ENCODE results near the gene DESI2.
A peak's percentile ranks its signal among the peaks of the same experiment; 100 is the strongest.

Gene DESI2

GRCh38 chr1:244652623-244653438 lies at the start of gene DESI2:
Gene DESI2 (plus strand): TSS chr1:244653126. CDS start chr1:244653314, 188 bp downstream.
- peak; percentile 98 for DNase-seq (ENCODE audit: low spot score)

GRCh38 chr1:244603498-244603897 lies 49.4 kb upstream of the DESI2 start:
- peak; percentile 21 for DNase-seq (ENCODE audit: low spot score)

- DNase-seq (ENCODE audit: low spot score) = no peak
Observed at GRCh38 chr1:244605835-244606370, 47.0 kb upstream of the DESI2 start.

- no peak for DNase-seq (ENCODE audit: low spot score)
Observed at GRCh38 chr1:244614113-244614836, 38.7 kb upstream of the DESI2 start.

GRCh38 chr1:244614879-244615278 lies 38.0 kb upstream of the DESI2 start:
- no peak for DNase-seq (ENCODE audit: low spot score)

- no peak for DNase-seq (ENCODE audit: low spot score)
Observed at GRCh38 chr1:244615301-244615700, 37.6 kb upstream of the DESI2 start.

- DNase-seq (ENCODE audit: low spot score) = no peak
Observed at GRCh38 chr1:244626709-244627108, 26.2 kb upstream of the DESI2 start.

- no peak for DNase-seq (ENCODE audit: low spot score)
Observed at GRCh38 chr1:244628789-244629188, 24.1 kb upstream of the DESI2 start.

- no peak for DNase-seq (ENCODE audit: low spot score)
Observed at GRCh38 chr1:244633140-244633539, 19.8 kb upstream of the DESI2 start.

GRCh38 chr1:244634546-244634945 lies 18.4 kb upstream of the DESI2 start:
- DNase-seq (ENCODE audit: low spot score) = no peak

GRCh38 chr1:244636488-244637259 lies 16.3 kb upstream of the DESI2 start:
- no peak for DNase-seq (ENCODE audit: low spot score)

GRCh38 chr1:244639561-244639960 lies 13.4 kb upstream of the DESI2 start:
- DNase-seq (ENCODE audit: low spot score) = no peak

- no peak for DNase-seq (ENCODE audit: low spot score)
Observed at GRCh38 chr1:244640917-244641316, 12.0 kb upstream of the DESI2 start.

- DNase-seq (ENCODE audit: low spot score) = no peak
Observed at GRCh38 chr1:244642526-244642925, 10.4 kb upstream of the DESI2 start.

GRCh38 chr1:244642988-244643387 lies 9.9 kb upstream of the DESI2 start:
- no peak for DNase-seq (ENCODE audit: low spot score)

GRCh38 chr1:244645414-244645813 lies 7.5 kb upstream of the DESI2 start:
- DNase-seq (ENCODE audit: low spot score) = no peak

GRCh38 chr1:244645890-244646289 lies 7.0 kb upstream of the DESI2 start:
- DNase-seq (ENCODE audit: low spot score) = no peak

GRCh38 chr1:244647819-244648218 lies 5.1 kb upstream of the DESI2 start:
- no peak for DNase-seq (ENCODE audit: low spot score)

- DNase-seq (ENCODE audit: low spot score) = no peak
Observed at GRCh38 chr1:244651956-244652622, 837 bp upstream of the DESI2 start.

GRCh38 chr1:244653439-244654107 lies 647 bp downstream of the DESI2 start:
- no peak for DNase-seq (ENCODE audit: low spot score)

All from AG08395 (cell line).